ENCODE results near the gene COA8.

The COA8 gene

DNA sequence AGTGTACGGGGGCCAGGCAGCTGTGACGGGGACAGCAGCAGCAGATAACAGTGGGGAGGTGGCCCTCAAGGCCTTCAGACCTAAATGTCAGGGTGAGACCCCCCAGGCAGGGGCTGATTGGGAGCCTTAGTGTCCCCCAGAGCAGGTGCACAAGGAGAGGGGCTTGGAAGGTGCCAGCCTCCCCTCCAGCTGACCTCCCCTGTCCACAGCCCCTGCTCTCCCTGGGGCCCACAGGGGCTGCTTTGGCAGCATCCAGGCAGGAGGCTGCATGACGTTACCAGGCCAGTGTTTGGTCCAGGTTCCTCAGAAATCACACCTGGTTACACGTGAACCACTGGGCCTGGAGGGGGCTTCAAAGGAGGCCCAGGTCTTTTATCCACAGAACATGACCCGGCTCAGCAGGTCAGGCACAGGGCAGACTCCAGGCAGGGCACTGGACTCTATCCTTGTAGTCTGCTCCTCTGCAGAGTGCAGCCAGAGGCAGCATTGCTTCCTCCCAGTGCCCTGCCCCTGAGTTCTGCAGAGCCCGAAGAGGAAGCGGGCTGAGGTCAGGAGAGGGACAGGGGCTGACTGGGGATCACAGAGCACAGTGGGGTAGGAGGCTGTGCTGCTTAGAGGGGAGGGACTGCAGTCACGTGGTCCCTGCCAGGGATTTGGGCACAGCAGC lies 36.4 kb upstream of the COA8 start:
- DNase-seq = no peak

- no peak for DNase-seq
Observed at GRCh38 chr14:103526914-103527248, 35.9 kb upstream of the COA8 start.

DNA sequence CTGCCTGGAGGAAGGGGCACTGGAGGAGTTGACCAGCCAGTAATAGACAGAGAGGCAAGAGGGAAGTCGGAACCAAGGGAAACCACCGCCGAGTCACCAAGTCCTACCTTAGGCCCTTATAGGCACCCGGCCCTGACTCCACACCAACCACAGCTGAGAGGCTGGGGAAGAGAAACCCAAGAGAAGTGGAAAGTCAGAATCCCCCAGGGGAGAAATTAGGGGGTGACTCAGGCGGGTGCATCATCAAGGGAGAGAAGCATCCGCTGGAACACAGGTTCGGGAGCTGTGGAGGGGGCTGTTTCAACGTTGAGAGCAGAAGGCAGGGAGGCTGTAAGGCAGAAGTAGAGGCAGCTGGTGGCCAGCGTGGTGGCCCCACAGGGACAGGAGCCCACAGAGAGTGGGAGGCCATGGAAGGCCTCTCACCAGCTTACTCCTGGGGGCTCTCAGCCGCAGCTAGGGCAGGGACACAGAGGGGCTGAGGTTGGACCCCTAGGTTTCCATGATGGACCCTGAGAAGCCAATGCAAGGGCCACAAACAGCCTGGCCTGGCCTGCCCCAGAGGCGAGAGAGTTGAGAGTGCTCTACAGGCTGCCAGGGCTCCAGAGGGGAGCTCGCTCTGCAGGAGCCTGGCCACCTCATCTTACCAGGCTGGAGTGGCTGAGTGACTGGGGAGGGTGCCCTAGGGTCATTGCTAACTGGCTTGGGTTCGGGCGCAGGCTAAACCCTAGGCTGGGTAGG lies 35.2 kb upstream of the COA8 start:
- no peak for DNase-seq

DNA sequence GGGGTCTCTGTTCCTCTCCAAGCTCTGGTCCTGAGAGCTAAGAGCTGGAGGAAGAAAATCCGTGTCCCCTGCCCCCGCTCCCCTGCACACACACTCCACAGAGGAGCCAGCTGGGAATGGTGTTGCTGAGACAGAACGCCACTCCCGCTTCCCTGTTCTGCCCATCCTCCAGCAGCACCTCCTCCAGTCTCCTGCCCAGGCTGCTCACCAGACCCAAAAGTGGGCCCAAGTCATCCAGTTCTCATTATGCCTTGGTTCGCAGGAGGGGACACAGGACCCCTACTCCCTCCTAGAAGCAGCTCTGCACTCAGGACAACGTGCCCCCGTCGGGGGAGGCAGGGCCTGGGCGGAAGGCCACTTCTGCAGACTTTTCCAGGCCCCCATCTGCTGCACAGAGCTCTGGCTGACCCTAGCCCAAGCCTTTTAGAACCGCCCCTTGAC lies 34.6 kb upstream of the COA8 start:
- DNase-seq = peak; percentile 57

DNA sequence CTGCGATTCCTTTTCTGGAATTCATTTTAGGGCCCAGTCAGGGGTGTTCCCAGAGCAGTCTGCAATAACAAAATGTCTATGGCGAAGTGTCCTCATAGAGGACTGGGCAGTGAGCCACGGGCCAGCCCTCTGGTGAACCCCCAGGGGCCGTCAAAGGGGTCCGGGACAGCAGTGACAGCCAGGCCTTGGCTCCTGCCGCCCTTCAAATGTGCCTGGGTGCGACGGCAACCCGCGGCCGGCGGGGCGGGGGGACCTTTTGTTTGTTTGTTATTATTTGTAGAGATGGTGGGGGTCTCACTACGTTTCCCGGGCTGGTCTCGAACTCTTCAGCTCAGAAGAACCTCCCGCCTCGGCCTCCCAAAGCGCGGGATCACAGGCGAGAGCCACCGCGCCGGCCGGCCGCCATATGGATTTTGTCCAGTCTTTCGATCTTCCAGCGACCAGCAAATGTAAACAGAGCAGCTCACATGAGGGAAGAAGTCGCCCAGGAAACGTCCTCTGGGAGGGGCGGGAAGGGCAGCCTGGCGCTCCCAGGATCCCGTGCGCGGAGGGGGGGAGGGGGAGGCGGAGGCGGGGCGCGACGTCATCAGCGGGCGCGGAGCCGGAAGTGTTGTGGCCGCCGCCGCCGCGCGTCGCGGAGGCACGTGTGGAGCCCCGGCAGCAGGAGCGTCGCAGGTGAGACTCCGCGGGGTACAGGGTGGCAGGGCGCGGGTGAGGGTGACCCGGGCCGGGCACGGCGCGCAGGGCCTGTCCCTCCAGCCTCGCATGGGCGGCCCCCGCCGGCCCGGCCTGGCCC lies 34.0 kb upstream of the COA8 start, which contains the start of gene TRMT61A:
Gene TRMT61A (plus strand): TSS at position 610 of the 796 bp plus-strand sequence. CDS start 783 bp downstream, outside the sequence.
- DNase-seq = peak; percentile 95

DNA sequence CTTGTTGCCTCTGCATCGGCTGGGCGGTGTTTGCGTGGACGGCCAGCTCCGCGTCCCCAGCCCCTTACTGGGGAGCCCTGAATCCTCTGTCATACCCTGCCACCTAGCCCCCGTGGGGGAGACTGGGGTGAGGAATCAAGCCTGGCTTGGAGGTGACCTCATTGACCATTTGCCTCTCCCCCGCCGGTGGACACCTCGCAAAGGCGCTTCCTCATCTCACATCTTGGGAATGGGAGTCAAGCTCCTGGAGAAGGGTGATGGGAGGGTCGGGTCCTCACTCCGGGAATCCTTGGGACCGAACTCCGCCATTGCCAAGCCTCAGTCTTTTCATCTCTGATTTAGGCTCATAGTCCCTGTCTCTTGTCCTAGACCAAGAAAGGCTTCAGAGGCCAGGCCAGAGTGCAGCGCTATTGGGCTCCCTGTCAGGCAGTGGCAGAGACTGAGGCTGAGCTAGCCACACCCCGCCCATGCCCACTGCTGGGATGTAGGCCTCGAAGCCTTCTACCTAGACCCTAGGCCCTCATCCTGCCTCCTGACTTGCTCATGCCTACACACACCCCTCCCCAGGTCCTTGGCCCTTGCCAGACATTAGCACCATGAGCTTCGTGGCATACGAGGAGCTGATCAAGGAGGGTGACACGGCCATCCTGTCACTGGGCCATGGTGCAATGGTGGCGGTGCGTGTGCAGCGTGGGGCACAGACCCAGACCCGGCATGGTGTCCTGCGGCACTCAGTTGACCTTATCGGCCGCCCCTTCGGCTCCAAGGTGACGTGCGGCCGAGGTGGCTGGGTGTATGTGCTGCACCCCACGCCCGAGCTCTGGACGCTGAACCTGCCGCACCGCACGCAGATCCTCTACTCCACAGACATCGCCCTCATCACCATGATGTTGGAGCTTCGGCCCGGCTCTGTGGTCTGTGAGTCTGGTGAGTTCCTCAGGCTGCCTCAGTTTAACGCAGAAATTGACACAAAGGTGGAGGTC lies 33.1 kb upstream of the COA8 start:
- peak; percentile 42 for DNase-seq

GRCh38 chr14:103530390-103530789 lies 32.4 kb upstream of the COA8 start:
- DNase-seq = peak; percentile 58

DNA sequence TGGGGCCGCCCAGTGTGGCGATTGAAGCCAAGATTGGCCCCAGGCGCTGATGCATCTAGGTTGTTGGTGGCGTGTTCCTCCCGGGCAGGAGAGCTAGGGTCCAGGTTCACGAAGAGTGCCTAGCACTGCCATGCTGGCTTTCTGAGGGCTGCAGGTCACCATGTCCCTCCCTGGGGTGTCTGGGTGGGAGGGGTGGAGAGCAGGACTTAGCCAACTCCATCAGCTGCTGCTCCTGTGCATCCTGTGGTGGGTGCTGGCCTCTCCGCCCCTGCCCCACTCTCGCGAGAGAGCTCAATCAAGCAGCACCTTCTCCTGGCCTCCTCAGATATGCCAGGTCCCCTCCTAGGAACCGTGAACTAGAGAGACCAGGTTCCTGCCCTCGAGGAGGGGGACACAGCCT lies 31.9 kb upstream of the COA8 start:
- DNase-seq = no peak

- no peak for DNase-seq
Observed at GRCh38 chr14:103531421-103532215, 31.1 kb upstream of the COA8 start.

DNA sequence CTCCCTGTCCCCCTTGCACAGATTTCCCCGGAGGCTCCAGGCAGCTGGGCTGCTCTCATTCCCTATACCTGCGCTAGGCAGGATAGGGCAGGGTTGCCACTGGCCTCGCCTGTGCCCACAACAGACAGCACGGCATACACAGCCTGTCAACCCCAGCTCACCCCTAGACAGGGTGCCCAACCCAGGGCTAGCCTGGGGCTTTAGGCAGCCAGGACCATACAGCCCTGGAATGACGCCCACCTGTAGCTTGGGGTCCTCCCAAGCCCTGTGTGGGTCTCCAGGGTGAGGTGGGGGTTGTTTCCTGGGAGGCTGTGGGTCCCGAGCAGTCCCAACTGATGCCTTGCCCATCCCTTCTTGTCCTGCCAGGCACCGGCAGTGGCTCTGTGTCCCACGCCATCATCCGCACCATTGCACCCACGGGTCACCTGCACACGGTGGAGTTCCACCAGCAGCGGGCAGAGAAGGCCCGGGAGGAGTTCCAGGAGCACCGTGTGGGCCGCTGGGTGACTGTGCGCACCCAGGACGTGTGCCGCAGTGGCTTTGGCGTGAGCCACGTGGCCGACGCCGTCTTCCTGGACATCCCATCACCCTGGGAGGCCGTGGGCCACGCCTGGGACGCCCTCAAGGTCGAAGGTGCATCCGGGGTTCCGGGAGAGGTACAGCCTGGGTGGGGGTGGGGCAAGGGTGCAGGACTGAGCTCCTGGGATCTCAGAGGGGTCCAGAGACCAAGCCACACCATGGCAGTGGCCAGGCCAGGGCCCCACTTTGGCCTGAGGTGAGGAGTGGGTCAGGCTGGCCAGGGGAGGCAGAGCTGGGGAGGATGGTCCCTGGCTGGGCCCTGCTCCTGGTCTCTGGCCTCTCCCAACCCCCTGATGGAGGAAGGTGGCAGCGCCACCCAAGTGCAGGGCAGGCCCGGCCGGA lies 30.3 kb upstream of the COA8 start:
- DNase-seq = no peak

DNA sequence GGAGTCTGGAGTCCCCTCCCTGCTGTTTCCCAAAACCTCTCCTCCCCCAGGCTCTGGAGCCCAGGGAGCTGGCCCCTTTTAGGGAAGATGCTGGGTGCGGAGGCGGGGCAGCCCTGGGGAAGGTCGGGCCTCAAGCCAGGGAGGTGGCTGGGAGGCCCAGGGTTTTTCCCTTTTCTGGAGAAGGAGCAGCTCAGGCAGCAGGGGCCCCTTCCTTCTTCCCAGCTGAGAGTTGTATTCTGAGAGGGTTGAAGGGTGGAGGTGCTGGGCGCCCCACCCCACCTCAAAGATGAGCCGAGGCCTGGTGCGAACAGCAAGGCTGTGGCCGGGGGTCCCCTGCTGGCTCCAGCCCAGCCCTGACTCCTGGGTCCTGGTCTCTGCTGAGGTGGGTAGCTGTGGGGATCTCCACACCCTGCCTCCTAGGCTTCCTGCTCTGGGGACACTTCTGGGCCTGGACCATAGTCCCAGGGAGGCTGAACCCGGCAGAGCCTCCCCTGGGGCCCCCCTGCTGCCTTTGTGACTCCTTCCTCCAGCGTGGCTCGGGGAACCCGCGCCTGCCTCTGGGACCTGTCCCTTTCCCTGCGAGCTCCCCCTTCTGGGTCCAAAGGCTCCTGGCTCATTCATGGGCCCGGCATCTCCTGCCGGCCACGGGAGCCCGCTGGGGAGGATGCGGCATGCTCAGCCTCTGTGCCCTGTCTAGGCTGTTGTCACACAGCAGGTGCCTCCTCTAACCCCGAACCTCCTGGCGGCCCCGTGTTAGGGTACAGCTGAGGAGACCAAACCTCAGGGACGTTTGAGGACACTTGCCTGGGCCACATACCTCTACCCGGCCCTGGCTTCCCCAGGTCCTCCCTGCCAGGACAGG lies 29.4 kb upstream of the COA8 start:
- no peak for DNase-seq

DNA sequence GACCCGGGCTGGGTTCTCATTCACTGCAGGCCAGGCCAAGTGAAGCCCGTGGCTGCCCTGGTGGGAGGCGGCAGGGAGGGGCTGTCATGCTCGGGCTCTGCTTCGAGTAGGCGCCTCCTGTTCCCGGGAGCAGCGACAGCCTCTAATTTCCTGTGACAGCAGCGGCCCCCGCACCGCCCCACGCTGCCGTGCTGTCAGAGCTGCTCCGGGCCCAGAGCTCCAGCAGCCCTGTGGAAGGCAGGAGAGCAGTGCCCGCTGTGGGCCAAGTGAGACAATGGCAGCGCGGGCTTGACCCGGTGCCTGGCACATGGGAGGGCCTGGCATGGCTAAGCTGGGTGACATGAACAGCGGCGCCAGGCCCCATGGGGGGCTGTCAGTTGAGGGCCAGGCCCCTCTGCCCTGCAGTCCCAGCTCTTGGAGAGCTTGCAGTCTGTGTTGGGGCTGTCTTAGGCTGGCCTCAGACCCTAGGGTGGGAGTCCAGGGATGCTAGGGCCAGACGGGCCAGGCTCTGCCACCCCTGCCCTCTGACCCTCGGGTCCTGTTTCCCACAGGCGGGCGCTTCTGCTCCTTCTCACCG lies 28.7 kb upstream of the COA8 start:
- DNase-seq = peak; percentile 82

DNA sequence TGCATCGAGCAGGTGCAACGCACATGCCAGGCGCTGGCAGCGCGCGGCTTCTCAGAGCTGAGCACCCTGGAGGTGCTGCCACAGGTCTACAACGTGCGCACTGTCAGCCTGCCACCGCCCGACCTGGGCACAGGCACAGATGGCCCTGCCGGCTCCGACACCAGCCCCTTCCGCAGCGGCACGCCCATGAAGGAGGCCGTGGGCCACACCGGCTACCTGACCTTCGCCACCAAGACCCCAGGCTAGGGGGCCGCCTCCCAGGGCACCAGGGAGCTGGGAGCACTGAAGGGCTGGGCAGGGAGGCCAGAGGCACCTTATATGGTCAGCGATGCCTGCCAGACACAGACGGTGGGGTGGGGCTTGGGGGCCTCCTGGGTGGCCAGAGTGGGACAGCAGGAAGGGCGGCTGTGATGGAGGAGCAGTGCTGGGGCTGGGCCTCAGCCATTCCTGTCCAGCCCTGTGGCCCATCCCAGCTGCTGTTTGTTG lies 28.1 kb upstream of the COA8 start:
- no peak for DNase-seq

DNA sequence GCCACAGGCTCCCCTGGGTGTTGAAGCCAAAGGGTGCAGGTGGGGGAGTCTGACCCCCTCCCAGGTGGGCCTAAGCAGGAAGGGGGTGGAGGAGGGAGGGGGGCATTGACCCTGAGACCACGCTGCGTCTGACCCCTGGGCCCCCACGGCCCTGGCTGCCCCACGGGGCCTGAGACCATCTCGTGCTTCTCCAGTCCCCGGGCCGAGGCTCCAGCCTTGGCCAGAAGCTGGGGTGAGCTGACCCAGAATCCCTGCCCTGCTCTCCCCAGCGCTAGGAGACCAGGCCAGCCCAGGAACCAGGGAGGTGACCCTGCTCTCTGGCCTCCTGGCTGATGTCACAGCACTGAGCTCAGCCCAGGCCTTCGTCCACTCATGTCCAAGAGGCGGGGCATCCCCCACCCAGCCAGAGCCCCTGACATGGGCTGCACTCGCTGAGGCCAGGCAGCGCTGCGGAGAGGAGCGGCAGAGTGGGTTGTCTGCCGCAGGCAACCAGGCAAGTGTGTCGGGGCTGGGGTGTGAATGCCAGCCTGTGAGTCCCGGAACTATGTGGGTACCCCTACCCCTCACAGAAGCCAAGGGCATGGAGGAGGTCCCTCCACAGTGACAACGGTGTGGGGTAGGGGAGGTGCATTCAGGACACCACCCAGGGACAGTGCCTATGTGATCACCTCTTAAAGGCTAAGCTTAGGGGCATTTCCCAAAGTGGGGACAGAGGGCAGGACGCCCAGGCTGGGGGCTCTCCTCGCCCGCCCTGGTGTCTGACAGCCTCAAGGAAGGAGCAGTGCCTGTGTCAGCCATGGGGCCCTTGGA lies 27.5 kb upstream of the COA8 start:
- no peak for DNase-seq

DNA sequence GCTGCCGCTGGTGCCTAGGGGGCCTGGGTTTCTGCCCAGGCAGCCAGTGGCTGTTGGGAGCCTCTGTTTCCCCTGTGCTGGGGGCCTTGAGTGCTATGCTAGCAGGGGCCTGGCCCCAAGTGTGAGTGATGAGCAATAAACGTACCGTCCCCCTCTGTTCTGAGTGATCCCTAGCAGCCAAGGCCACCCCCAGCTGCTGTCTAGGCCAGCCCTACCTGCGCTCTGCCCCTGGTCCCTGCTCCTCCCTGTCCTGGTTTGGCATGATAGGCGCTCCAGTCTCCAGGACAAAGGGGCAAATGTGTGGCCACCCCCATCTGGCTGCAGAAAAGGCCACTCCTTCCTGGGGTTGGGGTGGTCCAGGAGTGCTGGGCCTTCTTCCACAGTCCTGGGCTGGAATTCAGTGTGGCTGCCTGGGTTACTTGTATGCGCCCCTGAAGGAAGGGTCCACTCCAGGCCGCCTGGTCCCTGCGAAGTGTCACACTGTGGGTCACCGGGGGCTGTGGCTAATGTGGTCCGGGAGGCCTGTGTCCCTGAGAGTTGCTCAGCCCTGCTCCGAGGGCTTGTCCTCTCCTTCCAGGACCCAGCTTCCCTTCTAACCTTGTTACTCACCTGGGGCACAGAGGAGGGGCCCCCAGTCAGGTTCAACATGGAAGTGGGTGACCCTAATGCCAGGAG lies 26.7 kb upstream of the COA8 start:
- DNase-seq = no peak

- no peak for DNase-seq
Observed at GRCh38 chr14:103536693-103537092, 26.1 kb upstream of the COA8 start.
